Measurements from ENCODE around the gene SDC3.

Gene SDC3

GRCh38 chr1:30904962-30905335 is 3.6 kb downstream of the SDC3 start:
- Histone ChIP-seq H3K27me3 (ENCODE audit: insufficient read depth, low read length) (no peaks in the 10 kb centered on the region; the same call in 1 of the 2 replicates), H3K36me3 (ENCODE audit: insufficient read depth, low read length) (no peaks in the 10 kb centered on the region), H3K27ac (ENCODE audit: low read depth, low read length) (no peak overlapping the region), H3K79me2 (ENCODE audit: control insufficient read depth, insufficient read depth, low read length, unreplicated experiment) (no peaks in the 10 kb centered on the region), H3K4me1 (ENCODE audit: control insufficient read depth, insufficient read depth, low read length, unreplicated experiment) (peaks cover 8% of the 10 kb centered on the region), H2AFZ (ENCODE audit: low read length, unreplicated experiment) (no peak overlapping the region), H3K4me3 (ENCODE audit: low read depth, low read length) (no peak overlapping the region)

DNA sequence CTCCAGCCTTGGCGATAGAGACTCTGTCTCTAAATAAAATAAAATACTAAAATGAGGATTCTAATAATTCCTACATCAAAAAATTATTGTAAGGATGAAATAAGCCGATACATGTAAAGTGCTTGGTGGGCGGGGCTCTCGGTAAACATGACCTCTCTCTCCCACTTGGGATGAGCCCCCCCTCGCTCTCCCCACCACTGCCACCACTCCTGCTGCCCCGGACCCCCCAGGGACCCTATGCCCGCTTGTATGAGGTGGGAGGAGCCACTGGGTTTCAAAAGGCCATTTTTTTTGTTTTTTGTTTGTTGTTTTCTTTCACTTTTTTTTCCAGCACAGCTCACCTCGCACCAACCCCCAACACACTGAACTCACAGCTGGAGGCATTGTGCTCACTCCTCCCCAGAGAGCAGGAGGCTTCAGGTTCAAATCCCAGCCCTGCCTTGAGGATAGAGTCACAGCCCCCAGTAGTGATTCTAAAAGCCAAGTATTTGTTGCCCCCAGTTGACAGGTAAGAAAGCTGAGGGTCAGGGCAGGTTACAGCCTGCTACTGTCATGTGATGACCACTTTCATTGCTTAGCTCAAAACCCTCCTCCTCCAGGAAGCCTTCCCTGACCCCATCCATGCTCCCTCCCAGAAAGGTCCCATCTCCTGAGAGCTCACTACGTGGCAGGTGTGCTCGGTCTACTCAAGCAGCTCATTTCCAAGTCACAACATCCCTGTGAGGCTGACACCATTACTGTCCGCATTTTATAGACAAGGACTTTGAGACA is 4.2 kb downstream of the SDC3 start:
- no peaks in the 10 kb centered on the region for H3K36me3 ChIP-seq (ENCODE audit: insufficient read depth, low read length)
- H3K27ac ChIP-seq (ENCODE audit: low read depth, low read length), result no peak overlapping the region
- no peak overlapping the region for H3K4me3 ChIP-seq (ENCODE audit: low read depth, low read length)
- no peaks in the 10 kb centered on the region; the same call in 1 of the 2 replicates for H3K27me3 ChIP-seq (ENCODE audit: insufficient read depth, low read length)
- H3K79me2 ChIP-seq (ENCODE audit: control insufficient read depth, insufficient read depth, low read length, unreplicated experiment), result no peaks in the 10 kb centered on the region
- H3K4me1 ChIP-seq (ENCODE audit: control insufficient read depth, insufficient read depth, low read length, unreplicated experiment), result peaks cover 8% of the 10 kb centered on the region
- H2AFZ ChIP-seq (ENCODE audit: low read length, unreplicated experiment), result no peak overlapping the region

- H3K27me3 ChIP-seq (ENCODE audit: insufficient read depth, low read length), result no peaks in the 10 kb centered on the region; the same call in 1 of the 2 replicates
- no peaks in the 10 kb centered on the region for H3K79me2 ChIP-seq (ENCODE audit: control insufficient read depth, insufficient read depth, low read length, unreplicated experiment)
- H3K4me1 ChIP-seq (ENCODE audit: control insufficient read depth, insufficient read depth, low read length, unreplicated experiment), result peaks cover 8% of the 10 kb centered on the region
- H3K36me3 ChIP-seq (ENCODE audit: insufficient read depth, low read length), result no peaks in the 10 kb centered on the region
- no peak overlapping the region for H3K27ac ChIP-seq (ENCODE audit: low read depth, low read length)
- H3K4me3 ChIP-seq (ENCODE audit: low read depth, low read length), result no peak overlapping the region
- H2AFZ ChIP-seq (ENCODE audit: low read length, unreplicated experiment), result no peak overlapping the region
These were observed 5.1 kb downstream of the SDC3 start for GRCh38 chr1:30903343-30904034.

GRCh38 chr1:30902593-30903290 is 5.8 kb downstream of the SDC3 start:
- no peak overlapping the region for H3K4me3 ChIP-seq (ENCODE audit: low read depth, low read length)
- H2AFZ ChIP-seq (ENCODE audit: low read length, unreplicated experiment), result no peak overlapping the region
- H3K4me1 ChIP-seq (ENCODE audit: control insufficient read depth, insufficient read depth, low read length, unreplicated experiment), result peaks cover 8% of the 10 kb centered on the region
- H3K27ac ChIP-seq (ENCODE audit: low read depth, low read length), result no peak overlapping the region
- no peaks in the 10 kb centered on the region for H3K79me2 ChIP-seq (ENCODE audit: control insufficient read depth, insufficient read depth, low read length, unreplicated experiment)
- H3K36me3 ChIP-seq (ENCODE audit: insufficient read depth, low read length), result no peaks in the 10 kb centered on the region
- H3K27me3 ChIP-seq (ENCODE audit: insufficient read depth, low read length), result no peaks in the 10 kb centered on the region; the same call in 1 of the 2 replicates

DNA sequence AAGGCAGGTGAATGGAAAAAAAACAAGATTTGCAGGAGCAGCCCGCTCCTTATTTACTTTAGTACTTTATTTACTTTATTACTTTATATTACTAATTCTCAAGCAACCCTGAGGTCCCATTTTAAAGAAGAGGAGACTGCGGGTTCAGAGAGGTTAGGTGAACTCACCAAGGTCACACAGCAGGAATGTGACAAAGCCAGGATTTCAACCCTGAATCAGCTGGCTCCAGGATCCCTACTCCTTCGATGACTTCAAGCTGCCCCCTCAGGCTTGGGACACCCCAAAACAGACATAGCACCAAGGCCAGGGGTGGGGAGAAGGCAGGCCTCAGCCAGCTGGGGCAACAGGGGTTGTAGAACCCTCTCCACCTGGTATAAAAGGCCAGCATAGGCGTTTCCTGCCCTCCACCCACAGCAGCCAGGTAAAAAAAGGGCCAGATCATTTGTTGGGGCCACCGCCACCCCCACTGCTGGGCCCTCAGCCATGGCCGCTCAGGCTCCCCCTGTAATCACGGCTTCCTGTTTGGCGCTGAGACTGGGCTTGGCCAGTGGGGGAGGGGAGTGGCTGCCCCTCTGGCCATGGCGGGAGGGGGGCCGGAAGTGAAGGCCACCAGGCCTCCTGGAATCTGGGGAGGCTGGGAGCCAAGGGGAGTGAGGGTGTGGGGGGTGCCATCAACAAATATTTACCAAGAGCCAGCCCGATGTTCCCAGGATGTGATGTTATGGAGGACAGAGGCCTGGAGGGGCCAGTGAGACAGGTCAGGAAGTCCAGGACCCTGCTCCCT is 6.6 kb downstream of the SDC3 start:
- Histone ChIP-seq H3K27ac (ENCODE audit: low read depth, low read length) (no peak overlapping the region), H3K4me1 (ENCODE audit: control insufficient read depth, insufficient read depth, low read length, unreplicated experiment) (peaks cover 8% of the 10 kb centered on the region), H3K4me3 (ENCODE audit: low read depth, low read length) (no peak overlapping the region), H3K79me2 (ENCODE audit: control insufficient read depth, insufficient read depth, low read length, unreplicated experiment) (no peaks in the 10 kb centered on the region), H3K36me3 (ENCODE audit: insufficient read depth, low read length) (no peaks in the 10 kb centered on the region), H3K27me3 (ENCODE audit: insufficient read depth, low read length) (no peaks in the 10 kb centered on the region), H2AFZ (ENCODE audit: low read length, unreplicated experiment) (no peak overlapping the region)

GRCh38 chr1:30900931-30901560 is 7.5 kb downstream of the SDC3 start:
- Histone ChIP-seq H3K79me2 (ENCODE audit: control insufficient read depth, insufficient read depth, low read length, unreplicated experiment) (no peaks in the 10 kb centered on the region), H3K27ac (ENCODE audit: low read depth, low read length) (no peak overlapping the region), H3K36me3 (ENCODE audit: insufficient read depth, low read length) (no peaks in the 10 kb centered on the region), H2AFZ (ENCODE audit: low read length, unreplicated experiment) (no peak overlapping the region), H3K27me3 (ENCODE audit: insufficient read depth, low read length) (no peaks in the 10 kb centered on the region), H3K4me3 (ENCODE audit: low read depth, low read length) (no peak overlapping the region), H3K4me1 (ENCODE audit: control insufficient read depth, insufficient read depth, low read length, unreplicated experiment) (peaks cover 8% of the 10 kb centered on the region)

- Histone ChIP-seq H3K27ac (ENCODE audit: low read depth, low read length) (no peak overlapping the region), H3K79me2 (ENCODE audit: control insufficient read depth, insufficient read depth, low read length, unreplicated experiment) (no peaks in the 10 kb centered on the region), H3K4me1 (ENCODE audit: control insufficient read depth, insufficient read depth, low read length, unreplicated experiment) (peaks cover 8% of the 10 kb centered on the region), H2AFZ (ENCODE audit: low read length, unreplicated experiment) (no peak overlapping the region), H3K27me3 (ENCODE audit: insufficient read depth, low read length) (no peaks in the 10 kb centered on the region), H3K4me3 (ENCODE audit: low read depth, low read length) (no peak overlapping the region), H3K36me3 (ENCODE audit: insufficient read depth, low read length) (no peaks in the 10 kb centered on the region)
These were observed 8.1 kb downstream of the SDC3 start for GRCh38 chr1:30900486-30900885.

GRCh38 chr1:30899577-30900389 is 8.8 kb downstream of the SDC3 start:
- H3K4me3 ChIP-seq (ENCODE audit: low read depth, low read length), result no peak overlapping the region
- no peaks in the 10 kb centered on the region for H3K27me3 ChIP-seq (ENCODE audit: insufficient read depth, low read length)
- H2AFZ ChIP-seq (ENCODE audit: low read length, unreplicated experiment), result no peak overlapping the region
- no peaks in the 10 kb centered on the region for H3K36me3 ChIP-seq (ENCODE audit: insufficient read depth, low read length)
- H3K79me2 ChIP-seq (ENCODE audit: control insufficient read depth, insufficient read depth, low read length, unreplicated experiment), result no peaks in the 10 kb centered on the region
- H3K27ac ChIP-seq (ENCODE audit: low read depth, low read length), result no peak overlapping the region
- H3K4me1 ChIP-seq (ENCODE audit: control insufficient read depth, insufficient read depth, low read length, unreplicated experiment), result peaks cover 8% of the 10 kb centered on the region

GRCh38 chr1:30898031-30898815 is 10.3 kb downstream of the SDC3 start:
- Histone ChIP-seq H3K27me3 (ENCODE audit: insufficient read depth, low read length) (no peaks in the 10 kb centered on the region), H2AFZ (ENCODE audit: low read length, unreplicated experiment) (no peak overlapping the region), H3K4me3 (ENCODE audit: low read depth, low read length) (no peak overlapping the region), H3K79me2 (ENCODE audit: control insufficient read depth, insufficient read depth, low read length, unreplicated experiment) (no peaks in the 10 kb centered on the region), H3K27ac (ENCODE audit: low read depth, low read length) (no peak overlapping the region), H3K36me3 (ENCODE audit: insufficient read depth, low read length) (no peaks in the 10 kb centered on the region), H3K4me1 (ENCODE audit: control insufficient read depth, insufficient read depth, low read length, unreplicated experiment) (peaks cover 8% of the 10 kb centered on the region)
